Thymus (tissue), 2 donors: ENCODE data around the gene LMAN1. TPM values are rescaled to one million over a fixed set of nuclear protein-coding genes. Genes with fewer than 3 reads are reported as not detected.

Experiments
- polyA plus RNA-seq: library from polyadenylated mRNA; stranded (reverse); fragments of 200-250 nt; gene quantifications from one replicate; pipeline ENCODE4 v1.2.3, GENCODE V29; 2013
- total RNA-seq: library from RNA; stranded (reverse); fragments of 120-200 nt; gene quantifications from one replicate; pipeline ENCODE4 v1.2.4, GENCODE V29; 2013
- donor health status: healthy.

The LMAN1 gene
- total and polyA plus RNA-seq, 2 donors: 24.2 to 41.5 TPM

Other genes with a start within 250 kb of the LMAN1 start
- 92.8 TPM for gene SEC11C, start 219.4 kb downstream of the LMAN1 start, total RNA-seq
- 86.0 TPM for gene SEC11C, start 219.4 kb downstream of the LMAN1 start, polyA plus RNA-seq
- gene GRP, start 139.1 kb downstream of the LMAN1 start, total RNA-seq: not detected
- 0.48 TPM for gene GRP, start 139.1 kb downstream of the LMAN1 start, polyA plus RNA-seq
- under 0.01 TPM for gene RAX, start 85.8 kb downstream of the LMAN1 start, total RNA-seq
- 0.05 TPM for gene RAX, start 85.8 kb downstream of the LMAN1 start, polyA plus RNA-seq
- gene CPLX4, start 40.6 kb downstream of the LMAN1 start, total RNA-seq: 0.05 TPM
- 0.05 TPM for gene CPLX4, start 40.6 kb downstream of the LMAN1 start, polyA plus RNA-seq